Measurements from ENCODE around the gene TMEM139.

The TMEM139 gene

GRCh38 chr7:143316492-143316891 lies 31.7 kb downstream of the TMEM139 start:
- Histone ChIP-seq H3K4me1 (ENCODE audit: control insufficient read depth, insufficient read depth, low read length) (no peaks in the 10 kb centered on the region), H3K27me3 (ENCODE audit: control insufficient read depth, insufficient read depth, low read length) (no peaks in the 10 kb centered on the region), H3K9ac (ENCODE audit: low read depth, low read length) (no peak overlapping the region), H3K36me3 (ENCODE audit: control insufficient read depth, insufficient read depth, low read length) (no peaks in the 10 kb centered on the region), H3K4me3 (ENCODE audit: low read depth, low read length) (no peak overlapping the region), H3K9me3 (ENCODE audit: control insufficient read depth, insufficient read depth, low read length) (no peaks in the 10 kb centered on the region)

- H3K9me3 ChIP-seq (ENCODE audit: control insufficient read depth, insufficient read depth, low read length) = no peaks in the 10 kb centered on the region
- no peak overlapping the region for H3K9ac ChIP-seq (ENCODE audit: low read depth, low read length)
- no peaks in the 10 kb centered on the region for H3K27me3 ChIP-seq (ENCODE audit: control insufficient read depth, insufficient read depth, low read length)
- H3K4me3 ChIP-seq (ENCODE audit: low read depth, low read length) = no peak overlapping the region
- no peaks in the 10 kb centered on the region for H3K4me1 ChIP-seq (ENCODE audit: control insufficient read depth, insufficient read depth, low read length)
- no peaks in the 10 kb centered on the region for H3K36me3 ChIP-seq (ENCODE audit: control insufficient read depth, insufficient read depth, low read length)
Observed at GRCh38 chr7:143318661-143319060, 33.9 kb downstream of the TMEM139 start.

GRCh38 chr7:143320620-143321019 lies 35.9 kb downstream of the TMEM139 start:
- H3K36me3 ChIP-seq (ENCODE audit: control insufficient read depth, insufficient read depth, low read length) = no peaks in the 10 kb centered on the region
- no peak overlapping the region for H3K4me3 ChIP-seq (ENCODE audit: low read depth, low read length)
- no peaks in the 10 kb centered on the region for H3K27me3 ChIP-seq (ENCODE audit: control insufficient read depth, insufficient read depth, low read length)
- H3K9me3 ChIP-seq (ENCODE audit: control insufficient read depth, insufficient read depth, low read length) = no peaks in the 10 kb centered on the region
- peaks cover 2% of the 10 kb centered on the region for H3K4me1 ChIP-seq (ENCODE audit: control insufficient read depth, insufficient read depth, low read length)
- no peak overlapping the region for H3K9ac ChIP-seq (ENCODE audit: low read depth, low read length)

- Histone ChIP-seq H3K27me3 (ENCODE audit: control insufficient read depth, insufficient read depth, low read length) (no peaks in the 10 kb centered on the region), H3K36me3 (ENCODE audit: control insufficient read depth, insufficient read depth, low read length) (no peaks in the 10 kb centered on the region), H3K9me3 (ENCODE audit: control insufficient read depth, insufficient read depth, low read length) (no peaks in the 10 kb centered on the region), H3K9ac (ENCODE audit: low read depth, low read length) (no peak overlapping the region), H3K4me1 (ENCODE audit: control insufficient read depth, insufficient read depth, low read length) (peaks cover 3% of the 10 kb centered on the region), H3K4me3 (ENCODE audit: low read depth, low read length) (no peak overlapping the region)
Observed at GRCh38 chr7:143321242-143321641, 36.5 kb downstream of the TMEM139 start.

- Histone ChIP-seq H3K9ac (ENCODE audit: low read depth, low read length) (no peak overlapping the region), H3K36me3 (ENCODE audit: control insufficient read depth, insufficient read depth, low read length) (no peaks in the 10 kb centered on the region), H3K9me3 (ENCODE audit: control insufficient read depth, insufficient read depth, low read length) (no peaks in the 10 kb centered on the region), H3K27me3 (ENCODE audit: control insufficient read depth, insufficient read depth, low read length) (no peaks in the 10 kb centered on the region), H3K4me1 (ENCODE audit: control insufficient read depth, insufficient read depth, low read length) (peaks cover 3% of the 10 kb centered on the region), H3K4me3 (ENCODE audit: low read depth, low read length) (no peak overlapping the region)
Observed at GRCh38 chr7:143321734-143322133, 37.0 kb downstream of the TMEM139 start.

GRCh38 chr7:143322760-143323633 lies 38.2 kb downstream of the TMEM139 start:
- peaks cover 3% of the 10 kb centered on the region for H3K4me1 ChIP-seq (ENCODE audit: control insufficient read depth, insufficient read depth, low read length)
- H3K27me3 ChIP-seq (ENCODE audit: control insufficient read depth, insufficient read depth, low read length) = no peaks in the 10 kb centered on the region
- no peaks in the 10 kb centered on the region for H3K9me3 ChIP-seq (ENCODE audit: control insufficient read depth, insufficient read depth, low read length)
- no peak overlapping the region for H3K9ac ChIP-seq (ENCODE audit: low read depth, low read length)
- H3K36me3 ChIP-seq (ENCODE audit: control insufficient read depth, insufficient read depth, low read length) = no peaks in the 10 kb centered on the region
- H3K4me3 ChIP-seq (ENCODE audit: low read depth, low read length) = no peak overlapping the region

- Histone ChIP-seq H3K4me3 (ENCODE audit: low read depth, low read length) (no peak overlapping the region), H3K9ac (ENCODE audit: low read depth, low read length) (no peak overlapping the region), H3K27me3 (ENCODE audit: control insufficient read depth, insufficient read depth, low read length) (no peaks in the 10 kb centered on the region), H3K4me1 (ENCODE audit: control insufficient read depth, insufficient read depth, low read length) (peaks cover 3% of the 10 kb centered on the region), H3K36me3 (ENCODE audit: control insufficient read depth, insufficient read depth, low read length) (no peaks in the 10 kb centered on the region), H3K9me3 (ENCODE audit: control insufficient read depth, insufficient read depth, low read length) (no peaks in the 10 kb centered on the region)
Observed at GRCh38 chr7:143323653-143324052, 38.9 kb downstream of the TMEM139 start.

- Histone ChIP-seq H3K4me1 (ENCODE audit: control insufficient read depth, insufficient read depth, low read length) (peaks cover 3% of the 10 kb centered on the region), H3K36me3 (ENCODE audit: control insufficient read depth, insufficient read depth, low read length) (no peaks in the 10 kb centered on the region), H3K9me3 (ENCODE audit: control insufficient read depth, insufficient read depth, low read length) (no peaks in the 10 kb centered on the region), H3K4me3 (ENCODE audit: low read depth, low read length) (no peak overlapping the region), H3K27me3 (ENCODE audit: control insufficient read depth, insufficient read depth, low read length) (no peaks in the 10 kb centered on the region), H3K9ac (ENCODE audit: low read depth, low read length) (no peak overlapping the region)
Observed at GRCh38 chr7:143325240-143325639, 40.5 kb downstream of the TMEM139 start.

- no peak overlapping the region for H3K4me3 ChIP-seq (ENCODE audit: low read depth, low read length)
- no peak overlapping the region for H3K9ac ChIP-seq (ENCODE audit: low read depth, low read length)
- H3K27me3 ChIP-seq (ENCODE audit: control insufficient read depth, insufficient read depth, low read length) = no peaks in the 10 kb centered on the region
- no peaks in the 10 kb centered on the region for H3K36me3 ChIP-seq (ENCODE audit: control insufficient read depth, insufficient read depth, low read length)
- peaks cover 3% of the 10 kb centered on the region for H3K4me1 ChIP-seq (ENCODE audit: control insufficient read depth, insufficient read depth, low read length)
- no peaks in the 10 kb centered on the region for H3K9me3 ChIP-seq (ENCODE audit: control insufficient read depth, insufficient read depth, low read length)
Observed at GRCh38 chr7:143327903-143328302, 43.1 kb downstream of the TMEM139 start.

- H3K9ac ChIP-seq (ENCODE audit: low read depth, low read length) = no peak overlapping the region
- no peaks in the 10 kb centered on the region for H3K36me3 ChIP-seq (ENCODE audit: control insufficient read depth, insufficient read depth, low read length)
- no peak overlapping the region for H3K4me3 ChIP-seq (ENCODE audit: low read depth, low read length)
- no peaks in the 10 kb centered on the region for H3K27me3 ChIP-seq (ENCODE audit: control insufficient read depth, insufficient read depth, low read length)
- H3K4me1 ChIP-seq (ENCODE audit: control insufficient read depth, insufficient read depth, low read length) = peaks cover 3% of the 10 kb centered on the region
- no peaks in the 10 kb centered on the region for H3K9me3 ChIP-seq (ENCODE audit: control insufficient read depth, insufficient read depth, low read length)
Observed at GRCh38 chr7:143329471-143330170, 44.9 kb downstream of the TMEM139 start.

GRCh38 chr7:143331179-143331801 lies 46.5 kb downstream of the TMEM139 start:
- H3K36me3 ChIP-seq (ENCODE audit: control insufficient read depth, insufficient read depth, low read length) = no peaks in the 10 kb centered on the region

More at GRCh38 chr7:143331179-143331801, 46.5 kb downstream of the TMEM139 start:
- Histone ChIP-seq H3K9me3 (ENCODE audit: control insufficient read depth, insufficient read depth, low read length) (no peaks in the 10 kb centered on the region), H3K4me1 (ENCODE audit: control insufficient read depth, insufficient read depth, low read length) (no peaks in the 10 kb centered on the region), H3K27me3 (ENCODE audit: control insufficient read depth, insufficient read depth, low read length) (no peaks in the 10 kb centered on the region), H3K9ac (ENCODE audit: low read depth, low read length) (no peak overlapping the region), H3K4me3 (ENCODE audit: low read depth, low read length) (no peak overlapping the region)

Data from iPS-15b (cell line).